IPS-18c (cell line): ENCODE data around the gene MARK4.

Experiments
- H3K4me3 ChIP-seq: 2 replicates; pipeline ENCODE4 v1.7.0; 2013; ENCODE audit warnings: low read depth, mild to moderate bottlenecking, low read length, moderate library complexity; ENCODE audit not compliant: insufficient read depth
- H3K9me3 ChIP-seq: one replicate; pipeline ENCODE4 v1.6.1; 2013; ENCODE audit warnings: mild to moderate bottlenecking, low read length, moderate library complexity; ENCODE audit not compliant: control insufficient read depth, insufficient read depth

The MARK4 gene

GRCh38 chr19:45340899-45341453, 89.9 kb downstream of the MARK4 start:
- peak overlapping the region; percentile 66 for H3K4me3 ChIP-seq
- H3K9me3 ChIP-seq: no peaks in the 10 kb centered on the region

- no peak overlapping the region for H3K4me3 ChIP-seq
Observed at GRCh38 chr19:45342911-45343310, 91.8 kb downstream of the MARK4 start.

GRCh38 chr19:45344621-45345505, 93.8 kb downstream of the MARK4 start:
- Histone ChIP-seq H3K4me3 (no peak overlapping the region), H3K9me3 (no peaks in the 10 kb centered on the region)

More at GRCh38 chr19:45342911-45343310, 91.8 kb downstream of the MARK4 start:
- no peaks in the 10 kb centered on the region for H3K9me3 ChIP-seq

- H3K9me3 ChIP-seq: no peaks in the 10 kb centered on the region
- H3K4me3 ChIP-seq: no peak overlapping the region
Observed at GRCh38 chr19:45345506-45345860, 94.4 kb downstream of the MARK4 start.

- no peaks in the 10 kb centered on the region for H3K9me3 ChIP-seq
- no peak overlapping the region for H3K4me3 ChIP-seq
Observed at GRCh38 chr19:45346449-45346848, 95.4 kb downstream of the MARK4 start.

- no peak overlapping the region for H3K4me3 ChIP-seq
Observed at GRCh38 chr19:45347570-45348366, 96.7 kb downstream of the MARK4 start.

GRCh38 chr19:45348367-45349125, 97.5 kb downstream of the MARK4 start:
- H3K9me3 ChIP-seq: no peaks in the 10 kb centered on the region

More at GRCh38 chr19:45347570-45348366, 96.7 kb downstream of the MARK4 start:
- H3K9me3 ChIP-seq: no peaks in the 10 kb centered on the region

GRCh38 chr19:45349126-45349415, 98.0 kb downstream of the MARK4 start:
- H3K9me3 ChIP-seq: no peaks in the 10 kb centered on the region
- H3K4me3 ChIP-seq: no peak overlapping the region

More at GRCh38 chr19:45348367-45349125, 97.5 kb downstream of the MARK4 start:
- H3K4me3 ChIP-seq: no peak overlapping the region

- Histone ChIP-seq H3K4me3 (no peak overlapping the region), H3K9me3 (no peaks in the 10 kb centered on the region)
Observed at GRCh38 chr19:45349430-45349941, 98.4 kb downstream of the MARK4 start.

- Histone ChIP-seq H3K4me3 (no peak overlapping the region), H3K9me3 (no peaks in the 10 kb centered on the region)
Observed at GRCh38 chr19:45350477-45351058, 99.5 kb downstream of the MARK4 start.

- Histone ChIP-seq H3K4me3 (no peak overlapping the region), H3K9me3 (no peaks in the 10 kb centered on the region)
Observed at GRCh38 chr19:45351401-45351952, 100.4 kb downstream of the MARK4 start.

- H3K4me3 ChIP-seq: no peak overlapping the region
- H3K9me3 ChIP-seq: no peaks in the 10 kb centered on the region
Observed at GRCh38 chr19:45352062-45352461, 101.0 kb downstream of the MARK4 start.

- no peaks in the 10 kb centered on the region for H3K9me3 ChIP-seq
- H3K4me3 ChIP-seq: no peak overlapping the region
Observed at GRCh38 chr19:45352471-45352870, 101.4 kb downstream of the MARK4 start.

GRCh38 chr19:45352914-45353796, 102.1 kb downstream of the MARK4 start:
- no peaks in the 10 kb centered on the region for H3K9me3 ChIP-seq
- no peak overlapping the region for H3K4me3 ChIP-seq

GRCh38 chr19:45354241-45354842, 103.3 kb downstream of the MARK4 start:
- H3K4me3 ChIP-seq: no peak overlapping the region
- H3K9me3 ChIP-seq: no peaks in the 10 kb centered on the region
